ENCODE data around the gene ARMH3.

Gene ARMH3

GRCh38 chr10:101893510-101894120 lies 162.4 kb downstream of the ARMH3 start:
- no peak for DNase-seq

GRCh38 chr10:101892782-101893391 lies 163.1 kb downstream of the ARMH3 start:
- DNase-seq: no peak

GRCh38 chr10:101889256-101890210 lies 166.4 kb downstream of the ARMH3 start:
- peak; percentile 75 for DNase-seq

- DNase-seq: no peak
These were observed 167.6 kb downstream of the ARMH3 start for GRCh38 chr10:101888251-101888949.

- DNase-seq: no peak
These were observed 168.2 kb downstream of the ARMH3 start for GRCh38 chr10:101887775-101888174.

- no peak for DNase-seq
These were observed 169.3 kb downstream of the ARMH3 start for GRCh38 chr10:101886521-101887312.

- DNase-seq: no peak
These were observed 174.8 kb downstream of the ARMH3 start for GRCh38 chr10:101881036-101881774.

- peak; percentile 10 for DNase-seq
These were observed 175.8 kb downstream of the ARMH3 start for GRCh38 chr10:101880232-101880573.

GRCh38 chr10:101879456-101880231 lies 176.3 kb downstream of the ARMH3 start:
- peak; percentile 34 for DNase-seq

- DNase-seq: no peak
These were observed 177.1 kb downstream of the ARMH3 start for GRCh38 chr10:101878869-101879268.

- no peak for DNase-seq
These were observed 180.8 kb downstream of the ARMH3 start for GRCh38 chr10:101875068-101875688.

- no peak for DNase-seq
These were observed 181.7 kb downstream of the ARMH3 start for GRCh38 chr10:101874252-101874651.

- DNase-seq: no peak
These were observed 188.0 kb downstream of the ARMH3 start for GRCh38 chr10:101867931-101868330.

GRCh38 chr10:101859530-101859929 lies 196.4 kb downstream of the ARMH3 start:
- DNase-seq: no peak

- no peak for DNase-seq
These were observed 197.1 kb downstream of the ARMH3 start for GRCh38 chr10:101858723-101859500.

GRCh38 chr10:101857802-101858476 lies 198.0 kb downstream of the ARMH3 start:
- DNase-seq: no peak

GRCh38 chr10:101856626-101857025 lies 199.3 kb downstream of the ARMH3 start:
- DNase-seq: no peak

GRCh38 chr10:101851411-101852116 lies 204.4 kb downstream of the ARMH3 start:
- no peak for DNase-seq

All from fibroblast of skin of back (primary cell).